Esophagus squamous epithelium (tissue), 4 donors: Measurements from ENCODE around the gene ZNF468.
"Not testable (repeated sequence)": the region's sequence is repeated elsewhere in the genome, so short reads cannot be mapped to it uniquely, and the experiment has no call there.

Source experiments
- POLR2A ChIP-seq, 4 donors: fragments of 450-650 bp; IDR thresholded peaks; one replicate each; pipeline ENCODE4 v1.6.1; 2017; ENCODE audit warnings: antibody characterized with exemption in 4 of 4, mild to moderate bottlenecking in 4 of 4, moderate library complexity in 3 of 4
- TF ChIP-seq, protein P1 (sequence below), 6 experiments: fragments of 450-650 bp in 4 of 6; fragments of 200-600 bp in 2 of 6; sonication (generic) in 2 of 6; IDR thresholded peaks; one replicate each; pipeline ENCODE4 v1.5.1; 2016 to 2019; ENCODE audit warnings: antibody characterized with exemption in 6 of 6, mild to moderate bottlenecking in 4 of 6, moderate library complexity in 4 of 6

- TF ChIP-seq, protein P1, sequence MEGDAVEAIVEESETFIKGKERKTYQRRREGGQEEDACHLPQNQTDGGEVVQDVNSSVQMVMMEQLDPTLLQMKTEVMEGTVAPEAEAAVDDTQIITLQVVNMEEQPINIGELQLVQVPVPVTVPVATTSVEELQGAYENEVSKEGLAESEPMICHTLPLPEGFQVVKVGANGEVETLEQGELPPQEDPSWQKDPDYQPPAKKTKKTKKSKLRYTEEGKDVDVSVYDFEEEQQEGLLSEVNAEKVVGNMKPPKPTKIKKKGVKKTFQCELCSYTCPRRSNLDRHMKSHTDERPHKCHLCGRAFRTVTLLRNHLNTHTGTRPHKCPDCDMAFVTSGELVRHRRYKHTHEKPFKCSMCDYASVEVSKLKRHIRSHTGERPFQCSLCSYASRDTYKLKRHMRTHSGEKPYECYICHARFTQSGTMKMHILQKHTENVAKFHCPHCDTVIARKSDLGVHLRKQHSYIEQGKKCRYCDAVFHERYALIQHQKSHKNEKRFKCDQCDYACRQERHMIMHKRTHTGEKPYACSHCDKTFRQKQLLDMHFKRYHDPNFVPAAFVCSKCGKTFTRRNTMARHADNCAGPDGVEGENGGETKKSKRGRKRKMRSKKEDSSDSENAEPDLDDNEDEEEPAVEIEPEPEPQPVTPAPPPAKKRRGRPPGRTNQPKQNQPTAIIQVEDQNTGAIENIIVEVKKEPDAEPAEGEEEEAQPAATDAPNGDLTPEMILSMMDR (IDR thresholded peaks at IDR 0.05): not testable (repeated sequence)
- not testable (repeated sequence) for TF ChIP-seq POLR2A (IDR thresholded peaks at IDR 0.05)
These were observed 57.3 kb downstream of the ZNF468 start for GRCh38 chr19:52799950-52800640.
